BLaER1 (cell line): ENCODE results near the gene IRF2.
A peak's percentile ranks its signal among the peaks of the same experiment; 100 is the strongest.

Source experiments
- H3K27ac ChIP-seq: shearing (Covaris generic); formaldehyde crosslinking; 2 replicates; pipeline ENCODE4 v1.8.1; 2022
- H3K27me3 ChIP-seq: shearing (Covaris generic); formaldehyde crosslinking; 2 replicates; pipeline ENCODE4 v1.8.1; 2022
- H3K36me3 ChIP-seq: shearing (Covaris generic); formaldehyde crosslinking; 2 replicates; pipeline ENCODE4 v1.8.1; 2022
- H3K4me1 ChIP-seq: shearing (Covaris generic); formaldehyde crosslinking; 2 replicates; pipeline ENCODE4 v1.8.1; 2022
- H3K4me2 ChIP-seq: shearing (Covaris generic); formaldehyde crosslinking; 2 replicates; pipeline ENCODE4 v1.8.1; 2022
- H3K4me3 ChIP-seq: shearing (Covaris generic); formaldehyde crosslinking; 2 replicates; pipeline ENCODE4 v1.8.1; 2022
- H3K9ac ChIP-seq: shearing (Covaris generic); formaldehyde crosslinking; 2 replicates; pipeline ENCODE4 v1.8.1; 2022
- H3K9me3 ChIP-seq: shearing (Covaris generic); formaldehyde crosslinking; 2 replicates; pipeline ENCODE4 v1.8.1; 2022
- H4K20me1 ChIP-seq: shearing (Covaris generic); formaldehyde crosslinking; 2 replicates; pipeline ENCODE4 v1.8.1; 2022
- Cebpa-rat ChIP-seq: shearing (Covaris generic); IDR thresholded peaks from 2 replicates; pipeline ENCODE4 v1.8.1; 2022

IRF2 gene

GRCh38 chr4:184453365-184454160 is 20.8 kb downstream of the IRF2 start:
- TF ChIP-seq Cebpa-rat = no peak
- peaks cover 42% of the 10 kb centered on the region for H4K20me1 ChIP-seq
- H3K9ac ChIP-seq = peak overlapping the region; percentile 46; the same call in 1 of the 2 replicates
- peak overlapping the region; percentile 71 for H3K4me2 ChIP-seq
- H3K9me3 ChIP-seq = no peaks in the 10 kb centered on the region
- H3K27me3 ChIP-seq = no peaks in the 10 kb centered on the region
- peaks cover 96% of the 10 kb centered on the region for H3K4me1 ChIP-seq
- peaks cover 13% of the 10 kb centered on the region; the same call in 1 of the 2 replicates for H3K36me3 ChIP-seq
- H3K4me3 ChIP-seq = peak overlapping the region; percentile 5; the same call in 1 of the 2 replicates
- peak overlapping the region; percentile 62 for H3K27ac ChIP-seq

GRCh38 chr4:184452740-184453139 is 21.6 kb downstream of the IRF2 start:
- Histone ChIP-seq H3K27ac (peak overlapping the region; percentile 74; the same call in 1 of the 2 replicates), H3K9ac (no peak overlapping the region), H3K4me1 (peaks cover 96% of the 10 kb centered on the region), H3K9me3 (no peaks in the 10 kb centered on the region), H3K27me3 (no peaks in the 10 kb centered on the region), H3K4me2 (peak overlapping the region; percentile 71), H3K4me3 (no peak overlapping the region), H4K20me1 (peaks cover 34% of the 10 kb centered on the region), H3K36me3 (peaks cover 13% of the 10 kb centered on the region; the same call in 1 of the 2 replicates)
- TF ChIP-seq Cebpa-rat = no peak

DNA sequence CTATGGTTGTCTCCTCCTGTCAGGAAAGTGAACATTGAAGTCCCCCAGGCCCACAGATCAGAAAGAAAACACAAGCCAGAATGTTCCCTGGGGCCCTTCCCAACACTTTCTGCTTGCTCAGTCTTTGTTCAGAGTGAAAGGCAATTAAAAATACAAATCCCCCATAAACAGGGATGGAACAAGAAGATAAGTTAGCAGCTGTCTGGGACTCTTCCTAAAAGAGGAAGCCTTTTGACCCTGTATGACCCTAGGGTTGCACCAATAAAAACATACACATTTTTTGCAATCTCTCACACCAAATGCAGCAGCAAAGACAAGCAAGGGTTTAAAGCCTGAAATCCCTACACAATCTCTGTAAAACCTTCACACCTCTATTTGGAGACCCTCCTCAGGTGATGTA is 22.6 kb downstream of the IRF2 start:
- Histone ChIP-seq H3K36me3 (peaks cover 11% of the 10 kb centered on the region; the same call in 1 of the 2 replicates), H3K9me3 (no peaks in the 10 kb centered on the region), H3K27me3 (no peaks in the 10 kb centered on the region), H3K9ac (peak overlapping the region; percentile 36; the same call in 1 of the 2 replicates), H4K20me1 (peaks cover 24% of the 10 kb centered on the region; the same call in 1 of the 2 replicates), H3K4me1 (peaks cover 96% of the 10 kb centered on the region), H3K27ac (peak overlapping the region; percentile 74), H3K4me2 (peak overlapping the region; percentile 58), H3K4me3 (no peak overlapping the region)
- TF ChIP-seq Cebpa-rat = no peak

DNA sequence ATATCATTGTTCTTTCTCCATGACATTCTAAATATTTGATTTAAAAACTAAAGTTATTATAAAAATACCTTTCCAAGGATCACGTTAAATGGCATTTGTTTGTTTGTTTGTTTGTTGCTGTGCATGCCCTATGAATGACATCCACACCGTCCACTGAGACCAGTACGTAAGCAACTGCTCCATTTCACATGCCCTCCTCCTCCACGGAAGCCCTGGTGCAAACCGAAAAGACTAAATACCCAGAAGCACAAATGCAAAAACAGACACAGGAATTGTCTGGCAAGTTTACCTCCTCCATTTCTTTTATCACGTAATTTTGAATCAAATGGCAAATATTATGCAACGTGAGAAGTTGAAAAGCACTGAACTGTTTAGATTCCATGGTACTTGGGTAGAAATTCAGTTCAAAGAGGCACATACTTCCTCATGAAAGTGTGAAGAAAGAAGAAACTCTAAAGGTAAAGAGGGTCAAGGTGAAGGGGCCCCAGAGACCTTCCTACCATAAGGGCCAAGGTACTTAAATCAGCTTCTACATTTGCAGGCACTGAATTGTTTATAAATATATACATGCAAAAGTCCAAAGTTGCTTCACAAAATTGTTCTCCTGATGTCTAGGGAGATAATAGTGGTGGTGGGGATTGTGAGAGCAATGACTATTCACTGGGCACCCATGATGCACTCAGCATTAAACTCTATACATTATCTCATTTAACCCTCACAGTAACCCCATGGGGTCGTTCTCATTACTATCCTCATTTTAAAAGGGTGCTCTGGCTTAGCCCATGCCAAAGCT is 23.4 kb downstream of the IRF2 start:
- peak overlapping the region; percentile 74 for H3K27ac ChIP-seq

DNA sequence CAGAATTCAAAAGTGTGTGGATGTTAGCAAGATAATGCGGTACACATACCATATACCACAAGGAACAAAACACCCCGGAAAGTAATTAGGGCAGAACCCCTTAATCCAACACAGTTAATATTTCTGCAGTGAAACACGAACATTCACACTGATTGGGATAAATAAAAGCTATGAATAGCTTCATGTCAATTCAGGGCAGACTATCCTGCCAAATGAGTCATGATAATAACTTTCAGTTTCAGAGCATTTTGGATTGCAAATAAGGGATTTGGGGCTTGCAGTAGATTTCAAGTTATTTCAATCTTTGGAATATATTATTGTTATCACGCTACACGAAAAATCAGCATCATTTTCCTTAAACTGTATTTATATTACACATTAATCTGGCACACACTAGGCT is 24.3 kb downstream of the IRF2 start:
- H3K4me2 ChIP-seq = peak overlapping the region; percentile 97
- H3K4me1 ChIP-seq = peaks cover 99% of the 10 kb centered on the region
- H3K9me3 ChIP-seq = no peaks in the 10 kb centered on the region
- H3K4me3 ChIP-seq = no peak overlapping the region
- H4K20me1 ChIP-seq = peaks cover 19% of the 10 kb centered on the region; the same call in 1 of the 2 replicates
- H3K27ac ChIP-seq = 0 out of 2 replicates have a peak overlapping the region, but pooled peaks have one; percentile 11
- H3K36me3 ChIP-seq = no peaks in the 10 kb centered on the region
- no peaks in the 10 kb centered on the region for H3K27me3 ChIP-seq
- H3K9ac ChIP-seq = no peak overlapping the region; the same call in 1 of the 2 replicates
- no peak for TF ChIP-seq Cebpa-rat

More for the DNA sequence above, 23.4 kb downstream of the IRF2 start:
- Histone ChIP-seq H3K4me3 (no peak overlapping the region), H3K27me3 (no peaks in the 10 kb centered on the region), H3K36me3 (peaks cover 3% of the 10 kb centered on the region; the same call in 1 of the 2 replicates), H3K9me3 (no peaks in the 10 kb centered on the region), H3K9ac (no peak overlapping the region), H4K20me1 (peaks cover 19% of the 10 kb centered on the region; the same call in 1 of the 2 replicates), H3K4me1 (peaks cover 96% of the 10 kb centered on the region), H3K4me2 (peak overlapping the region; percentile 58)
- TF ChIP-seq Cebpa-rat = no peak

DNA sequence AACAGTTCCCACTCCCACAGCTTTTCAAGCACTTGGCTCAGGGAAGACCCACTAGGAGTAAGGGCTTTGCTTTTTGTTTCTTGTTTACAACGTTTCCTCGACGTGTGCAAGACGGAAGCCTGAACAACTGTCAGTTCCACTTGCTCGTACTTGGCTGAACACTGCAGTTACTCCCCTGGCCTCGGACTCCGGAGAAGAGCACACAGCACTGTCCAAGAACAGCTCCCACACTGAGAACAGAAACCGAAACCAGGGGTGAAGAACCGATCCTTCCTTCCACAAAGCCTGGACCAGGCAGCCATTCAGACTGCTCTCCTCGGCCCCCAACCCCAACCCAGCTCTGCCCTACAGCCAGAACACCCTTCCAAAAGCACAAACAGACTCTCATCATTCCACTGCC is 25.5 kb downstream of the IRF2 start:
- peak overlapping the region; percentile 62 for H3K4me3 ChIP-seq
- peak overlapping the region; percentile 87 for H3K27ac ChIP-seq
- H3K4me2 ChIP-seq = peak overlapping the region; percentile 97

DNA sequence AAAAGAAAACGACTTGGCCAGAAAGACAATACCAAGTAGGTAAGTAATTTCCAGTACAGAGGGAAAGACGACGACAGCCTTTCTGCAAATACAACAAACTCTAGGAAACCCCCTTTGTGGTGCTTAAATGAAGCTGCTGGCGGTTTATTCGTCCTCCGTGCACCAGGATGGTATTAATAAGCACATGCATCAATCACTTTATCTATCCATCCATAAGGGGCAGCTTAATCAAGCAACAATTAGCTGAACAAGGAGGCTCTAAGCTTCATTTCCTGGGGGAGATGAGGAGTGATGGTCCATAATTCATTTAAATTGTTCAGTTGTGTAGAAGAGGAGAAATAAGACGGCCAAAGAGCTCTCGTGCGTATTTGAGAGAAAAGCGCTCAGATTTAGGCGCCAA is 26.2 kb downstream of the IRF2 start:
- H3K4me3 ChIP-seq = peak overlapping the region; percentile 62
- no peaks in the 10 kb centered on the region for H3K27me3 ChIP-seq
- peaks cover 9% of the 10 kb centered on the region for H3K36me3 ChIP-seq
- no peak for TF ChIP-seq Cebpa-rat
- peaks cover 94% of the 10 kb centered on the region for H3K4me1 ChIP-seq
- peaks cover 18% of the 10 kb centered on the region; the same call in 1 of the 2 replicates for H4K20me1 ChIP-seq
- H3K9ac ChIP-seq = peak overlapping the region; percentile 78
- H3K27ac ChIP-seq = peak overlapping the region; percentile 87
- H3K4me2 ChIP-seq = peak overlapping the region; percentile 97
- H3K9me3 ChIP-seq = no peaks in the 10 kb centered on the region

More for the DNA sequence above, 25.5 kb downstream of the IRF2 start:
- Histone ChIP-seq H4K20me1 (peaks cover 13% of the 10 kb centered on the region; the same call in 1 of the 2 replicates), H3K27me3 (no peaks in the 10 kb centered on the region), H3K36me3 (peaks cover 6% of the 10 kb centered on the region), H3K9me3 (no peaks in the 10 kb centered on the region), H3K9ac (peak overlapping the region; percentile 78), H3K4me1 (peaks cover 100% of the 10 kb centered on the region)
- no peak for TF ChIP-seq Cebpa-rat

GRCh38 chr4:184447664-184448063 is 26.7 kb downstream of the IRF2 start:
- Histone ChIP-seq H3K4me1 (peaks cover 92% of the 10 kb centered on the region), H4K20me1 (peaks cover 20% of the 10 kb centered on the region; the same call in 1 of the 2 replicates), H3K4me3 (peak overlapping the region; percentile 62), H3K36me3 (peaks cover 9% of the 10 kb centered on the region), H3K4me2 (peak overlapping the region; percentile 97), H3K9ac (peak overlapping the region; percentile 78), H3K9me3 (no peaks in the 10 kb centered on the region), H3K27me3 (no peaks in the 10 kb centered on the region), H3K27ac (peak overlapping the region; percentile 87)
- no peak for TF ChIP-seq Cebpa-rat

- no peak overlapping the region for H3K9ac ChIP-seq
- no peak overlapping the region for H3K4me3 ChIP-seq
- H3K27ac ChIP-seq = 0 out of 2 replicates have a peak overlapping the region, but pooled peaks have one; percentile 52
- H3K4me1 ChIP-seq = peaks cover 89% of the 10 kb centered on the region
- no peaks in the 10 kb centered on the region for H3K9me3 ChIP-seq
- H3K36me3 ChIP-seq = peaks cover 9% of the 10 kb centered on the region
- no peak for TF ChIP-seq Cebpa-rat
- peak overlapping the region; percentile 97 for H3K4me2 ChIP-seq
- peaks cover 27% of the 10 kb centered on the region for H4K20me1 ChIP-seq
- no peaks in the 10 kb centered on the region for H3K27me3 ChIP-seq
These were observed 28.2 kb downstream of the IRF2 start for GRCh38 chr4:184446132-184446658.
